Uterus (tissue), 4 donors: ENCODE data around the gene EXOSC5. TPM values are rescaled to one million over a fixed set of nuclear protein-coding genes. Genes with fewer than 3 reads are reported as not detected.
A peak's percentile ranks its signal among the peaks of the same experiment; 100 is the strongest.

Experiments
- DNase-seq, 2 donors: peaks; one replicate each; pipeline ENCODE4 v3.0.0-alpha.2; 2019 to 2020
- H3K27ac ChIP-seq, 2 donors: fragments of 200-600 bp; sonication (generic); 1 replicate in 1 of 2; 2 replicates in 1 of 2; pipeline ENCODE4 v1.5.1; 2016 to 2018
- H3K27me3 ChIP-seq, 2 donors: fragments of 200-600 bp; sonication (generic); one replicate each; pipeline ENCODE4 v1.5.1; 2018 to 2019; ENCODE audit warnings: control low read depth in 1 of 2
- H3K36me3 ChIP-seq, 2 donors: fragments of 200-600 bp; sonication (generic); one replicate each; pipeline ENCODE4 v1.5.1; 2019; ENCODE audit warnings: control low read depth in 1 of 2
- H3K4me1 ChIP-seq, 2 donors: fragments of 200-600 bp; sonication (generic); one replicate each; pipeline ENCODE4 v1.5.1; 2018 to 2019; ENCODE audit warnings: control low read depth in 1 of 2
- H3K4me3 ChIP-seq, 2 donors: fragments of 200-600 bp; sonication (generic); 1 replicate in 1 of 2; 2 replicates in 1 of 2; pipeline ENCODE4 v1.5.1; 2018 to 2019; ENCODE audit warnings: mild to moderate bottlenecking in 1 of 2
- H3K9me3 ChIP-seq, 2 donors: fragments of 200-600 bp; sonication (generic); one replicate each; pipeline ENCODE4 v1.5.1; 2019; ENCODE audit warnings: control low read depth in 1 of 2
- CTCF ChIP-seq, 4 experiments: fragments of 200-600 bp in 2 of 4; fragments of 450-650 bp in 2 of 4; sonication (generic) in 2 of 4; IDR thresholded peaks; one replicate each; pipeline ENCODE4 v1.5.1; 2016 to 2019; ENCODE audit warnings: antibody characterized with exemption in 4 of 4, mild to moderate bottlenecking in 2 of 4, moderate library complexity in 1 of 4
- POLR2A ChIP-seq, 2 donors: fragments of 450-650 bp; IDR thresholded peaks; one replicate each; pipeline ENCODE4 v1.6.1; 2016; ENCODE audit warnings: antibody characterized with exemption in 2 of 2, mild to moderate bottlenecking in 1 of 2, moderate library complexity in 1 of 2
- intact Hi-C: fragments of 100-400 bp; cut with DNase I; formaldehyde crosslinking; loops from one replicate; pipeline ENCODE4 v1.15.1; 2023; ENCODE audit warnings: low total_unique reads
- total RNA-seq, 4 donors: library from RNA; depleted of rRNA in 3 of 4; stranded (reverse); fragments of >200 nt in 3 of 4; gene quantifications; one replicate each; pipeline versions ENCODE4 v1.1.0 to v1.2.4, GENCODE V29; 2014 to 2023
- donor health status: DM: yes; HTN: yes; CAD: no.

EXOSC5 gene
- total RNA-seq, 4 donors from 2014 or later = 1.5 to 11.4 (median 4.5) TPM

GRCh38 chr19:41377977-41378709 is 19.0 kb downstream of the EXOSC5 start:
- Histone ChIP-seq H3K27me3 (no peaks in the 10 kb centered on the region), H3K36me3 (no peaks in the 10 kb centered on the region), H3K4me3 (no peak overlapping the region), H3K9me3 (no peaks in the 10 kb centered on the region), H3K27ac (peak overlapping the region in 1 of 2 donors; percentile 63), H3K4me1 (no peaks in the 10 kb centered on the region)
- peak; percentile 28 to 41 for DNase-seq
- intact Hi-C loops = no loop called here
- TF ChIP-seq POLR2A (IDR thresholded peaks at IDR 0.05) = no peak
- TF ChIP-seq CTCF (IDR thresholded peaks at IDR 0.05) = peak in 1 of 4 experiments; percentile 21

- H3K4me1 ChIP-seq = no peaks in the 10 kb centered on the region
- peak overlapping the region; percentile 75 to 90 for H3K27ac ChIP-seq
- DNase-seq = no peak
- intact Hi-C loops = no loop called here
- H3K36me3 ChIP-seq = no peaks in the 10 kb centered on the region
- no peaks in the 10 kb centered on the region for H3K9me3 ChIP-seq
- no peak for TF ChIP-seq CTCF (IDR thresholded peaks at IDR 0.05)
- TF ChIP-seq POLR2A (IDR thresholded peaks at IDR 0.05) = no peak
- no peaks in the 10 kb centered on the region for H3K27me3 ChIP-seq
- peak overlapping the region; percentile 44 to 56 for H3K4me3 ChIP-seq
These were observed 20.2 kb downstream of the EXOSC5 start for GRCh38 chr19:41376998-41377365.

GRCh38 chr19:41376241-41376997 is 20.7 kb downstream of the EXOSC5 start, which contains the start of gene TMEM91:
Gene TMEM91 (plus strand): TSS chr19:41376533. CDS start chr19:41378310, 1,777 bp downstream.
- H3K4me3 ChIP-seq = peak within 1 kb of the TSS; percentile 44 to 56
- H3K4me1 ChIP-seq = no peaks in the 10 kb centered on the region
- peak within 1 kb of the TSS; percentile 75 to 90 for H3K27ac ChIP-seq
- TF ChIP-seq POLR2A (IDR thresholded peaks at IDR 0.05) = peak in 1 of 2 donors; percentile 18
- no peak for TF ChIP-seq CTCF (IDR thresholded peaks at IDR 0.05)
- H3K36me3 ChIP-seq = no peaks in the 10 kb centered on the region
- peak; percentile 60 to 62 for DNase-seq
- no peaks in the 10 kb centered on the region for H3K9me3 ChIP-seq
- H3K27me3 ChIP-seq = no peaks in the 10 kb centered on the region
- intact Hi-C loops = no loop called here

- intact Hi-C loops = no loop called here
- H3K4me3 ChIP-seq = no peak overlapping the region
- no peaks in the 10 kb centered on the region for H3K36me3 ChIP-seq
- no peak for TF ChIP-seq POLR2A (IDR thresholded peaks at IDR 0.05)
- H3K27me3 ChIP-seq = no peaks in the 10 kb centered on the region
- DNase-seq = peak; percentile 87
- peak overlapping the region in 1 of 2 donors; percentile 41 for H3K27ac ChIP-seq
- no peaks in the 10 kb centered on the region for H3K9me3 ChIP-seq
- H3K4me1 ChIP-seq = no peaks in the 10 kb centered on the region
These were observed 23.2 kb downstream of the EXOSC5 start for GRCh38 chr19:41373993-41374392.

GRCh38 chr19:41372501-41372900 is 24.7 kb downstream of the EXOSC5 start:
- Histone ChIP-seq H3K27ac (no peak overlapping the region), H3K4me1 (no peaks in the 10 kb centered on the region), H3K9me3 (no peaks in the 10 kb centered on the region), H3K27me3 (no peaks in the 10 kb centered on the region), H3K36me3 (no peaks in the 10 kb centered on the region), H3K4me3 (no peak overlapping the region)
- no peak for TF ChIP-seq POLR2A (IDR thresholded peaks at IDR 0.05)
- no peak for TF ChIP-seq CTCF (IDR thresholded peaks at IDR 0.05)
- no peak for DNase-seq
- intact Hi-C loops = no loop called here
